HEK293T (cell line): Measurements from ENCODE around the gene KRTAP5-7.

Source experiments
- CTCF ChIA-PET: fragments of 350-600 bp; formaldehyde crosslinking; extraction: SDS; loops from one replicate; lab custom pipeline; 2021; ENCODE audit warnings: antibody characterized with exemption, inconsistent platforms; lab: Yijun Ruan, JAX
- POLR2A ChIA-PET: fragments of 350-600 bp; formaldehyde crosslinking; extraction: SDS; loops from one replicate; lab custom pipeline; 2020; ENCODE audit warnings: antibody characterized with exemption, inconsistent platforms; lab: Yijun Ruan, JAX
- DNase-seq: peaks from one replicate; pipeline ENCODE4 v3.0.0; 2012; ENCODE audit warnings: mixed read lengths; ENCODE audit errors: extremely low spot score
- ARNT ChIP-seq: fragments of 450-650 bp; IDR thresholded peaks from 2 replicates; pipeline ENCODE4 v1.6.1; 2017; ENCODE audit warnings: mild to moderate bottlenecking
- BHLHE40 ChIP-seq: fragments of 450-650 bp; IDR thresholded peaks from 2 replicates; pipeline ENCODE4 v1.6.1; 2016; ENCODE audit warnings: mild to moderate bottlenecking, moderate library complexity, borderline replicate concordance
- CTBP1 ChIP-seq: fragments of 450-650 bp; IDR thresholded peaks from 2 replicates; pipeline ENCODE4 v1.6.1; 2016; ENCODE audit warnings: borderline replicate concordance
- ELF4 ChIP-seq: fragments of 450-650 bp; IDR thresholded peaks from 2 replicates; pipeline ENCODE4 v1.6.1; 2017; ENCODE audit warnings: antibody characterized with exemption
- FOXA1 ChIP-seq: fragments of 450-650 bp; IDR thresholded peaks from 2 replicates; pipeline ENCODE4 v1.6.1; 2016; ENCODE audit warnings: mild to moderate bottlenecking
- FOXK2 ChIP-seq: fragments of 450-650 bp; IDR thresholded peaks from 2 replicates; pipeline ENCODE4 v1.6.1; 2016; ENCODE audit warnings: mild to moderate bottlenecking
- FOXM1 ChIP-seq: fragments of 450-650 bp; IDR thresholded peaks from 2 replicates; pipeline ENCODE4 v1.6.1; 2017; ENCODE audit warnings: mild to moderate bottlenecking, borderline replicate concordance
- HDGF ChIP-seq: fragments of 450-650 bp; IDR thresholded peaks from 2 replicates; pipeline ENCODE4 v1.6.1; 2017; ENCODE audit warnings: antibody characterized with exemption, borderline replicate concordance
- L3MBTL2 ChIP-seq: fragments of 450-650 bp; conservative IDR thresholded peaks from 2 replicates; pipeline ENCODE4 v1.6.1; 2016; ENCODE audit warnings: mild to moderate bottlenecking
- LEF1 ChIP-seq: fragments of 450-650 bp; IDR thresholded peaks from 2 replicates; pipeline ENCODE4 v1.6.1; 2017; ENCODE audit warnings: mild to moderate bottlenecking, borderline replicate concordance
- NFRKB ChIP-seq: fragments of 450-650 bp; IDR thresholded peaks from 2 replicates; pipeline ENCODE4 v1.6.1; 2016; ENCODE audit warnings: mild to moderate bottlenecking, moderate library complexity
- PKNOX1 ChIP-seq: fragments of 450-650 bp; IDR thresholded peaks from 2 replicates; pipeline ENCODE4 v1.6.1; 2016
- SP1 ChIP-seq: fragments of 450-650 bp; IDR thresholded peaks from 2 replicates; pipeline ENCODE4 v1.6.1; 2017
- SUZ12 ChIP-seq: fragments of 450-650 bp; IDR thresholded peaks from 2 replicates; pipeline ENCODE4 v1.6.1; 2016; ENCODE audit warnings: mild to moderate bottlenecking
- TARDBP ChIP-seq: fragments of 450-650 bp; IDR thresholded peaks from 2 replicates; pipeline ENCODE4 v1.6.1; 2016
- ZNF384 ChIP-seq: fragments of 450-650 bp; IDR thresholded peaks from 2 replicates; pipeline ENCODE4 v1.6.1; 2016

KRTAP5-7 gene

GRCh38 chr11:71501071-71501985 is 25.7 kb upstream of the KRTAP5-7 start:
- CTCF ChIA-PET, result no interaction called here
- POLR2A ChIA-PET, result no interaction called here

GRCh38 chr11:71502026-71502425 is 25.0 kb upstream of the KRTAP5-7 start:
- ChIA-PET CTCF (no interaction called here), POLR2A (no interaction called here)
- no peak for TF ChIP-seq HDGF
- TF ChIP-seq NFRKB, result no peak
- no peak for TF ChIP-seq L3MBTL2
- no peak for TF ChIP-seq BHLHE40
- no peak for TF ChIP-seq LEF1
- TF ChIP-seq CTBP1, result no peak
- no peak for TF ChIP-seq ARNT
- no peak for TF ChIP-seq SUZ12
- no peak for TF ChIP-seq FOXM1
- no peak for TF ChIP-seq TARDBP
- no peak for TF ChIP-seq FOXA1
- TF ChIP-seq ELF4, result no peak
- TF ChIP-seq SP1, result no peak
- TF ChIP-seq FOXK2, result no peak
- TF ChIP-seq PKNOX1, result no peak
- no peak for TF ChIP-seq ZNF384
- no peak for DNase-seq

More at GRCh38 chr11:71501071-71501985, 25.7 kb upstream of the KRTAP5-7 start:
- TF ChIP-seq FOXA1, result no peak
- no peak for TF ChIP-seq ARNT
- TF ChIP-seq ELF4, result no peak
- TF ChIP-seq SP1, result no peak
- DNase-seq, result no peak

DNA sequence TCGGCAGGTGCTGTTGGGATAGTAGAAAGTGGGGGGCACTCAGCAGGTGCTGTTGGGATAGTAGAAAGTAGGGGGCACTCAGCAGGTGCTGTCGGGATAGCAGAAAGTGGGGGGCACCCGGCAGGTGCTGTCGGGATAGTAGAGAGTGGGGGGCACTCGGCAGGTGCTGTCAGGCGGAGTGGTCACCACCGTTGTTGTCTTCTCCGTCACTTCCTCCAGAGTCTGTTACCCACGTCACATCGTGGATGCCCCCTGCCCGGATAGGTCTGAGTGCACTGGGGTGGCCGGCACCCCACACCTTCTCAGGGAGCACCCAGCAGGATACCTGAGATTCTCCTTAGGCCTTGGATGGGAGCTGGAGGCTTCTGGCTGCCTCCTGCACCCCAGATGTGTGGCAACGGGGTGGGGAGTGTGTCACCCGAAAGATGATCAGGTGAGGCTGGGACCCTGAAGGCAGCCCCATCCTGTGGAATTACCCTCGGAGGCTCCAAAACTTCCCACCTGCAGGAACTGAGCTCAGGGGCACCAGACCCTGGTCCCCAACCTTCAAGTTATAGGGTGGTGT is 24.1 kb upstream of the KRTAP5-7 start:
- ChIA-PET POLR2A (no interaction called here), CTCF (no interaction called here)
- TF ChIP-seq L3MBTL2 (no peak), FOXK2 (no peak), ARNT (no peak), CTBP1 (no peak), TARDBP (no peak), SUZ12 (no peak), NFRKB (no peak), FOXM1 (no peak), FOXA1 (no peak), HDGF (no peak), LEF1 (no peak), ELF4 (no peak), SP1 (no peak), ZNF384 (no peak), PKNOX1 (no peak), BHLHE40 (no peak)
- no peak for DNase-seq

DNA sequence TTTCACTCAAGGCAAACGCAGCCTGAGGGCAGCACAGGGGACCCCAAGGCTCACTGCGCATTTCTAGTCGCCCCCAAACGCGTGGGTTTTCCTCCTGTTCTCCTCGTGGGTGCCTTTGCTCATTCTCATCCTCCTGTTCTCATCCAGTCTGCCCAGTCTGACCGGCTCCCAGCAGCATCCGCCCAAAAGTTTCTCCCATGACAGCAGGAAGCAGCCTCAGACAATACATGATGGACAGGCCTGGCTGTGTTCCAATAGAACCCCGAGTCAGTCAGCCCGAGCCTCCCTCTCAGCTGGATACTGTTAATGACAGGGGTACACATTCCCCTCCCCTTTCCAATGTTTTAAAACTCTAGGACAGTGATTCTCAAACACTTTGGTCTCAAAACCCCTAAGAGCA is 22.5 kb upstream of the KRTAP5-7 start:
- CTCF ChIA-PET, result interaction anchor here (0.7 kb wide), 1 partner anchor 21 kb away, joined by 3 read pairs; no protein-coding TSS in a partner anchor
- TF ChIP-seq TARDBP (no peak), FOXM1 (no peak), HDGF (no peak), FOXK2 (no peak), PKNOX1 (no peak), LEF1 (no peak), L3MBTL2 (no peak), SUZ12 (no peak), BHLHE40 (no peak), ELF4 (no peak), CTBP1 (no peak), FOXA1 (no peak), ZNF384 (no peak), NFRKB (no peak)
- POLR2A ChIA-PET, result no interaction called here
- DNase-seq, result no peak

GRCh38 chr11:71505001-71505400 is 22.1 kb upstream of the KRTAP5-7 start:
- POLR2A ChIA-PET, result no interaction called here
- CTCF ChIA-PET, result interaction anchor here (0.7 kb wide), 1 partner anchor 21 kb away, joined by 3 read pairs; no protein-coding TSS in a partner anchor
- no peak for TF ChIP-seq SUZ12
- TF ChIP-seq FOXM1, result no peak
- no peak for TF ChIP-seq TARDBP
- TF ChIP-seq ELF4, result no peak
- TF ChIP-seq PKNOX1, result no peak
- no peak for TF ChIP-seq ARNT
- TF ChIP-seq L3MBTL2, result no peak
- TF ChIP-seq NFRKB, result no peak
- DNase-seq, result no peak
